ENCODE results near the gene BANP.
"Not testable (repeated sequence)": the region's sequence is repeated elsewhere in the genome, so short reads cannot be mapped to it uniquely, and the experiment has no call there.

The BANP gene

DNA sequence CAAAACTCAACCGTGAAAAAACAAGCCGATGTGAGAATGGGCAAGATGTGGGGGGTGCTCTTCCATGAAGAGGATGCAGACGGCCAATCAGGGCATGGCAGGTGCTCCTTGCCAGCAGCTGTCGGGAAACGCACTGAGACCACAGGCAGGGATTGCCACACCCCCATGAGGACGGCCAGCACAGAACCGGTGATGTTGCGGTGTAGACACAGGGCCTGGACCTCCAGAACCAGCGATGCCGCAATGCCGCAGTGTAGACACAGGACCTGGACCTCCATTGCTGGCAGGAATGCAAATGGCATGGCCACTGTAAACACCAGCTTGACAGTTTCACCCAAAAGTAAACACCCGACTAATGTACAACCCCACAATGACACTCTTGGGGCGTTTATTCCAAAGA lies 164.9 kb downstream of the BANP start:
- in situ Hi-C loops (cut with MboI; ENCODE audit: low sequenced_read_pairs, unreplicated experiment) = no loop called here
- DNase-seq (ENCODE audit: low spot score) = no peak

DNA sequence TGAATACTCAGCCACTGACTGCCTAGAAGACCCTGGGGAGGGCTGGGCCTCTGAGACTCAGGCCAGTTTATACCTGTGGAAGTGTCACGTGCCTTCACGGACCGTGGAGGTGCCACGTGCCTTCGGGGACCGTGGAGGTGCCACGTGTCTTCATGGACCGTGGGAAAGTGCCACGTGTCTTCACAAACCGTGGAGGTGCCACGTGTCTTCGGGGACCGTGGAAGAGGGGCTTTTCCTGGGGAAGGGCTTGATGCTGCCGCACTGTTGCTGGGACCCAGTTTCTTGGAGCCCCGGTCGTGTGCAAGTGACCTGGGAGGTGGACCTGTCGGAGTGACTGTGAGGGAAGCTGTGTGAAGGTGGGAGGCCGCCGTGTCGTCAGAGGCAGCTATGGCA lies 166.2 kb downstream of the BANP start:
- no peak for TF ChIP-seq CTCF (IDR thresholded peaks at IDR 0.05; ENCODE audit: borderline replicate concordance, control extremely low read depth, extremely low read depth, insufficient read depth, missing control alignments)

More for the DNA sequence above, 164.9 kb downstream of the BANP start:
- no peak for TF ChIP-seq CTCF (IDR thresholded peaks at IDR 0.05; ENCODE audit: borderline replicate concordance, control extremely low read depth, extremely low read depth, insufficient read depth, missing control alignments)

DNA sequence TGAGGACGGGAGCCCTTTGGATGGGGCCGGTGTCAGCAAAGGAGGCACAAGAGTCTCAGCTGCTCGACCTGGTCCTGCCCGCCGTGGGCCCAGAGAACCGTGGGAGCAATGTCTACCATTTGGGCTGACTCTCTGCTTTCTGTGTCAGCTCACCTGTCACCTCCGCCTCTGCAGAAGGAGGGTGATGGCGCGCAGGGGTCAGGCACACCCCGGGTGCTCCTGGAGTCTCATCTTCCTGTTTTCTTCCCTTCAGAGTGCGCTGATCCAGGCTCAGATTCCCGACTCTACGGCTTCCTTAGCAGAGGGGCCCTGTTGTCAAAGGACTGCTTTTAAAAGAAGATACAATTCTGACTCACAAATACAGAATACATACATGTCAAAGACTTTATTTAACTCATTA lies 167.1 kb downstream of the BANP start:
- in situ Hi-C loops (cut with MboI; ENCODE audit: low sequenced_read_pairs, unreplicated experiment) = no loop called here
- DNase-seq (ENCODE audit: low spot score) = no peak
- no peak for TF ChIP-seq CTCF (IDR thresholded peaks at IDR 0.05; ENCODE audit: borderline replicate concordance, control extremely low read depth, extremely low read depth, insufficient read depth, missing control alignments)

More for the DNA sequence above, 166.2 kb downstream of the BANP start:
- in situ Hi-C loops (cut with MboI; ENCODE audit: low sequenced_read_pairs, unreplicated experiment) = no loop called here
- no peak for DNase-seq (ENCODE audit: low spot score)

- DNase-seq (ENCODE audit: low spot score); in situ Hi-C loops (cut with MboI; ENCODE audit: low sequenced_read_pairs, unreplicated experiment): not testable (repeated sequence)
Measured at GRCh38 chr16:88118852-88119741, 167.9 kb downstream of the BANP start.

DNA sequence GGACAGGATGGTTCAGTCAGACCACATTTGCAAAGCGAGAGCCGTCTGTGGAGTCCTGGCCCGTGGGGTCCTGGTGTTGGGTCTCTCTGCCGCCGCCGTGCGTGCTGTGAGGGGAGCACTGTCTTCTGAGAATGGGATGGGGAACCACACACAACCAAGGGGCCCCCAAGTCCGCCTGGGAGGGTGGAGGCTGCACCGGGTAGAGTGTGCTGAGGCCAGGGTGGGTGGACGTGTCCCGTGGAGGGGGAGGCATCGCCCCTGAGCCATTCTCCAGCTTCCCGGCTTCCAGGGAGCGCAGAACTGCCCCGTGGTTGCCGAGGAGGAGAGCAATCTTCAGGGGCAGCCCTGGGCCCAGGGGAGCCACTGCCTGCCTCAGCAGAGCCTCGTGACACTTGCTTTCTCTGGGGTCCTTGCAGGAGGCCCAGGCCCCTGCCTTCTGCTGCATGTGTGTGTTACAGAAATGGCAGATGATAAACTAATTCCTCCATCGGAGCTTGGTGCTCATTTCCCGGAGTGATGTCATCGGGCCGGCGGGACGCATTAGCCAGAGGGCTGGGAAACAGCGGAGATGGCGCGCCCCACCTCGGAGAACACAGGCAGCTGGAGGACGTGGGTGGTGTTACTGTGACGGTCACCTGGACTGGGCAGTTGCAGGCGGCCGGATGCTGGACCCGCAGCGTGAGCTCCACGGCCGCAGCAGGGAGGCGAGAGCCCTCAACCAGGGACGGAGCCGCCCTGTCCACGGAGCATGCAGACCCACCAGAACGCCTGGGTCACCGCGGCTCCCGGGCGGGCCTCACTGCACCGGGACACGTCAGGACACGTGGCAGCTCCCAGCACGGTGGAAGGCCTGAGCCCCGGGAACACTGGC lies 168.9 kb downstream of the BANP start:
- DNase-seq (ENCODE audit: low spot score); in situ Hi-C loops (cut with MboI; ENCODE audit: low sequenced_read_pairs, unreplicated experiment): not testable (repeated sequence)

DNA sequence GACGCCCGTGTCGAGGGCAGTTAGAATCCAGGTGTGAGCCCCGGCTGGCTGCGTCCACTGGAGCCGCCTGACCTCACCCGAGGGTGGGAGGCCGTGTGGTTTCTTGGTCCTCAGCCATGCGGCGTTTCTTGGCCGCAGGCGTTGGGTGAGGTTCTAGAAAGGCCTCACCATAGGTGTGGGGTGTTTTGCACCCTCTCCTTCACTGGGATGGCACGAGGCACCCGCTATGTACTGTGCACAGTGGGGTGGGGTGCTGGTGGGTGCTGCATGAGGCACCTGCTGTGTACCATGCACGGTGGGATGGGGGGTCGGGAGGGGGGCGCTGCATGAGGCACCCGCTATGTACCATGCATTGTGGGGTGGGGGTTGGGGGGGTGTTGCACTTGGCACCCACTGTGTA lies 169.6 kb downstream of the BANP start:
- TF ChIP-seq CTCF (IDR thresholded peaks at IDR 0.05; ENCODE audit: borderline replicate concordance, control extremely low read depth, extremely low read depth, insufficient read depth, missing control alignments) = no peak
- no peak for DNase-seq (ENCODE audit: low spot score)
- in situ Hi-C loops (cut with MboI; ENCODE audit: low sequenced_read_pairs, unreplicated experiment) = no loop called here

- not testable (repeated sequence) for DNase-seq (ENCODE audit: low spot score)
Measured at GRCh38 chr16:88121391-88121790, 170.2 kb downstream of the BANP start.

More at GRCh38 chr16:88121391-88121790, 170.2 kb downstream of the BANP start:
- in situ Hi-C loops (cut with MboI; ENCODE audit: low sequenced_read_pairs, unreplicated experiment) = not testable (repeated sequence)
